Left hindlimb (tissue), 1 donor: ENCODE data around the gene SEC23IP.
"Not testable (repeated sequence)": the region's sequence is repeated elsewhere in the genome, so short reads cannot be mapped to it uniquely, and the experiment has no call there.

ENCODE experiments used
- DNase-seq: peaks from one replicate; pipeline ENCODE4 v3.0.0-alpha.2; 2018

Gene SEC23IP

DNA sequence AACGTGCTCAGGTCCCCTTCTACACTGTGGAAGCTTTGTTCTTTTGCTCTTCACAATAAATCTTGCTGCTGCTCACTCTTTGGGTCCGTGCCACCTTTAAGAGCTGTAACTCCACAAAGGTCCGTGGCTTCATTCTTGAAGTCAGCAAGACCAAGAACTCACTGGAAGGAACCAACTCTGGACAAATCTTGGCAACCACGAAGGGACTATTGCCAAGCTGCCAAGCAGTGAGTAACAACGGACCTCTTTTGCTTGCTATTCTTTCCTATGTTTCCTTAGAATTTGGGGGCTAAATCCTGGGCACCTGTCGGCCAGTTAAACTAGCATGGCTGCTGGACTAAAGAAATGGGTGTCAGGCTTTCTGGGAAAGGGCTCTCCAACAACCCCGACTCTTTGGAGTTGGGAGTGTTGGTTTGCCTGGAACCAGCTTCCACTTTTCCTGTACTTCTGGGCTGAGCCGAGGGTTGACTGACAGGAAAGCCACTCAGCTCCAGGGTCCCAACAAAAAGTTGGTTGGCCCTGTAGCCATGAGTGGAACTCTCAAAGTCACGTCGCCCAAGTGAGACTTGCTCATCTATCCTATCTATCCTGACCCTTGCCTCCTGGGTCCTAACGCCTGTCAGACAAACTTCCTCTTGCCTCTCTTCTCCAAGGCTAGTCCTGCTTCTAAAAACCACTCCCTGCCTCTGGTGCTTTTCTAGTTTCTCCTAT lies 8.5 kb upstream of the SEC23IP start:
- DNase-seq, result not testable (repeated sequence)

DNA sequence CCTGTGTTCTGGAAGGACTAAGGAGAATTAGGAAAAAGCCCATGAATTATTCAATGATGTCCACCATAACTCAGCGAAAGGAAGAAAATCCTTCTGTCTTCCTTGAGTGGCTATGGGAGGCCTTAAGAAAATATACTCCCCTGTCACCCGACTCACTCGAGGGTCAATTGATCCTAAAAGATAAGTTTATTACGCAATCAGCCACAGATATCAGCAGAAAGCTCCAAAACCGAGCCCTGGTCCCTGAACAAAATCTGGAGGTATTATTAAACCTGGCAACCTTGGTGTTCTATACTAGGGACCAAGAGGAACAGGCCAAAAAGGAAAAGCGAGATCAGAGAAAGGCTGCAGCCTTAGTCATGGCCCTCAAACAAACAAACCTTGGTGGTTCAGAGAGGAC lies 6.5 kb upstream of the SEC23IP start:
- DNase-seq, result not testable (repeated sequence)

GRCh38 chr10:119888715-119889114 lies 3.8 kb upstream of the SEC23IP start:
- not testable (repeated sequence) for DNase-seq

- not testable (repeated sequence) for DNase-seq
Observed at GRCh38 chr10:119889201-119889600, 3.3 kb upstream of the SEC23IP start.

DNA sequence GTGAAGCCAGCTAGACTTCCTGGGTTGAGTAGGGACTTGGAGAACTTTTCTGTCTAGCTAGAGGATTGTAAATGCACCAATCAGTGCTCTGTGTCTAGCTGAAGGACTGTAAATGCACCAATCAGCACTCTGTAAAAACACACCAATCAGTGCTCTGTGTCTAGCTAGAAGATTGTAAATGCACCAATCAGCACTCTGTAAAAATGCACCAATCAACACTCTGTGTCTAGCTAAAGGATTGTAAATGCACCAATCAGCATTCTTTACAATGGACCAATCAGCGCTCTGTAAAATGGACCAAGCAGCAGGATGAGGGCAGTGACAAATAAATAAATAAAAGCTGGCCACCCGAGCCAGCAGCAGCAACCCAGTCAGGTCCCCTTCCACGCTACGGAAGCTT lies 2.2 kb upstream of the SEC23IP start:
- DNase-seq, result not testable (repeated sequence)

- not testable (repeated sequence) for DNase-seq
Observed at GRCh38 chr10:119891849-119892187, 712 bp upstream of the SEC23IP start.

DNA sequence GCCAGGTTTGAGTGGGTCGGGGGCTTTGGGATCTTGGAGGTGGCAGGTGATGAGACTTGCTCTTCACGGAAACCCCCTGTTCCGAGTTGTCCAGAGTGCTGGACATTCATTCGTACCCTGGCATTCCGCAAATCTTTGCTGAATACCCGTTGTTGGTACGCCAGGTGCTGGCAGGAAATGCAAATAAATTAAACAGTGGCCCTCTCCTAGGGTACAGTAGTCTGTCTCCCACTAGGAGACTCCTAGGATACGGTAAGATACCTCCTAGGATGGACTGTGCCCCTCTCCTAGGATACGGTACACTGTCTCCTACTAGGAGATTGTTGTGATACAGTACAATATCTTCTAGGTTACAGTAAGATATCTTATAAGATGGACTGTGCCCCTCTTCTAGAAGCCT lies 544 bp downstream of the SEC23IP start:
- no peak for DNase-seq

GRCh38 chr10:119893845-119894427 lies 1.4 kb downstream of the SEC23IP start:
- no peak for DNase-seq

DNA sequence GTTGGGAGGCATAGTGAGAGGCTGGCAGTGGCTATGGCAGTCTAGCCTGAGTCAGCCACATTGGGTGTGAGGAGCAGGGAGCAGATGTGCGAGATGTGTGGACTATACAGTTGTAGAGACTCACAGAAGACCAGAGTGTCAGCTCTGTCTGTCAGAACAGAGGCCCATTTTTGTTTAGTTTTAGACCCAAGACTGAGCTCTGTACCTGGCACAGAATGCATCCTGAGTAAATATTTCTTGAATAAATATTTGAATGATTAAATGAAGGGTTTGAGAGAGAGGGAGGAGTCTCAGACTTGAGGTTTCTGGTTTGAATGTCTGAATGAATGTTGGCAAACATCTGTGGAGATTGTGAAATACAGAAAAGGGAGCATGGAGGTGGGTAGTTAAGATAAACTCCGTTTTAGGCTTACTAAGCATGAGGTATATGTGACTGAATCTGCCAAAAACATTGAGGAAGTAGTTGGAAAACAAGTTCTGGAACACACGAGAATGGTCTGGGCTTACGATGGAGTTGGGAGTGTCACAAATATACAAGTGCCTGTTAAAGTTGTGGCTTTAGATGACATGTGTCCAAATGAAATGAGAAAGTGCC lies 3.6 kb downstream of the SEC23IP start:
- DNase-seq, result no peak

DNA sequence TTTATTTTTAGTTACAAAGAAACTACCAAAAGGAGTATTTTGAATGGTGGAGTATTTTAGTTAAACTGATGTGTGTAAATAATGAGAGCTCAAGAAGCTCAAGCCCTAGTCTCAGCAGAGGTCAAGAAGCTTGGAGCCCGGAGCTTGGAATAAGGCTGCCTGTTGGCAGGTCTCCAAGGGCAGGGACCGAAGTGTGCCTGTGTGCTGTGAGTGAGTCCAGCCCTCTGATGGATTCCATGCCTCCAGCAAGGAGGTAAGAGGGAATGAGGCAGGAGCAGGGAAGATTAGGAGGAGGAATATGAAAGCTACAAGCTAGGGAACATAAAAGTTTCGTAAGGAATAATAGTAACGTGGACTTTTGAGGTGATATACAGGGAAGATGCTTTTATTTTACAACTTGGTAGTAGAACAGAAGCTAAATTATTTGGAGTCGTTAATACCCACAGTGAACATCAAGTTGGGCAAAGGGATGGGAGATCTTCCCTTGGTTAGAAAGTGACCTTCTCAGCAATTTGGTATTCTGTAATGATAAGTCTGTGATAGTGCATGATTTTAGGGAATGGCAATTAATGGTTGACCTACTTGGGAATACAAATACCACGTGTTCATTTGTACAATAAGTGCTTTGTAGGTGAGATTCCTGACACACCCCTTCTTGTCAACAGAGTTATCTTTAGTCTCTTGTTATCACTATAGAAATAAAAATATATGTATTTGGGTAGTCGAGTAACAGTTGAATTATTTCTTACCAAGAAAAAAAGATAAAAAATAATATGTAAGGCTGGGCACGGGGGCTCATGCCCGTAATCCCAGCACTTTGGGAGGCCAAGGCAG lies 4.6 kb downstream of the SEC23IP start:
- DNase-seq, result peak; percentile 31

DNA sequence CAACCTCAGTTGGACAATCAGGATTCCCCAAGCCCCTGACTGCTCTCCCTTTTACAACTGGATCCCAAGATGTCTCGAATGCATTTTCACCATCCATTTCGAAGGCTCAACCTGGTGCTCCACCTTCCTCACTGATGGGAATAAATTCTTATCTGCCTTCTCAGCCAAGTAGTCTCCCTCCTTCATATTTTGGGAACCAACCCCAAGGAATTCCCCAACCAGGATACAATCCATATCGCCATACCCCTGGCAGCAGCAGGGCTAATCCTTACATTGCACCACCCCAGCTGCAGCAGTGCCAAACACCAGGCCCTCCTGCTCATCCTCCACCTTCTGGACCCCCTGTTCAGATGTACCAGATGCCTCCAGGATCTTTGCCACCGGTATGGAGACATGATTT lies 6.0 kb downstream of the SEC23IP start:
- DNase-seq, result no peak

GRCh38 chr10:119903946-119904666 lies 11.6 kb downstream of the SEC23IP start:
- DNase-seq, result no peak

- not testable (repeated sequence) for DNase-seq
Observed at GRCh38 chr10:119907695-119908094, 15.2 kb downstream of the SEC23IP start.

- no peak for DNase-seq
Observed at GRCh38 chr10:119908166-119908565, 15.6 kb downstream of the SEC23IP start.

DNA sequence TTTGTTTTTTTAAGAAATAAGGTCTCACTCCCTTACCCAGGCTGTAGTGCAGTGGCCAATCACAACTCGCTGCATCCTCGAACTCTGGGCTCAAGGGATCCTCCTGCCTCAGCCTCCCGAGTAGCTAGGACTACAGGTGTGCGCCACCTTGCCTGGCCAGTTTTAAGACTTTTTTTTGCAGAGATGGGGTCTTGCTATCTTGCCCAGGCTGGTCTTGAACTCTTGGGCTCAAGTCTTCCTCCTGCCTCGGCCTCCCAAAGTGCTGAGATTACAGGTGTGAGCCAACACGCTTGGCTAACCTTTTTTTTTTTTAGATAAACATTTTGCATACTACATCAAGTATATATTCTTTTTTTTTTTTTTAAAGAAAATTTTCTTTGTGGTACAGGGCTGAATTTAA lies 18.2 kb downstream of the SEC23IP start:
- no peak for DNase-seq

- DNase-seq, result no peak
Observed at GRCh38 chr10:119917777-119918176, 25.2 kb downstream of the SEC23IP start.

- DNase-seq, result no peak
Observed at GRCh38 chr10:119919271-119919670, 26.7 kb downstream of the SEC23IP start.

- no peak for DNase-seq
Observed at GRCh38 chr10:119919826-119920225, 27.3 kb downstream of the SEC23IP start.

GRCh38 chr10:119928411-119928810 lies 35.9 kb downstream of the SEC23IP start:
- DNase-seq, result no peak

- no peak for DNase-seq
Observed at GRCh38 chr10:119931871-119932270, 39.3 kb downstream of the SEC23IP start.

DNA sequence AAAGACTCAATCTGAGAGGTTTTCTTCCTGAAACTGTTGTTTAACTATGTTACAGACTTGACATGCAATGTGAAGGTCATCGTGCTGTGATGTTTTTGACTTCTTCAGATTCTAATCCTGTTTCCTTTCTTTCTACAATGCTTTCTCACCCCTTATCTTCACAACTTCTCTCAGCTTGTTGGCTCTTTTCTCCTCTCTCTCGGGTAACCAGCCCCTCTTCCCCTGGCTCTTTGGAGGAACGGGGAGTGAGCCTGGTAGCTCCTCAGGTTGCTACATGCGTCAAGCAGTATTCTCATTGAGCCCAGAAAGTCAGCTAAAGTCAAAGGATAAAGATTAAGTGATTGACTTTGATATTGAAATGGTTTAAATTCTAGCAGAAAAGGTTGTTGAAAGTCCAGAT lies 40.1 kb downstream of the SEC23IP start:
- no peak for DNase-seq

DNA sequence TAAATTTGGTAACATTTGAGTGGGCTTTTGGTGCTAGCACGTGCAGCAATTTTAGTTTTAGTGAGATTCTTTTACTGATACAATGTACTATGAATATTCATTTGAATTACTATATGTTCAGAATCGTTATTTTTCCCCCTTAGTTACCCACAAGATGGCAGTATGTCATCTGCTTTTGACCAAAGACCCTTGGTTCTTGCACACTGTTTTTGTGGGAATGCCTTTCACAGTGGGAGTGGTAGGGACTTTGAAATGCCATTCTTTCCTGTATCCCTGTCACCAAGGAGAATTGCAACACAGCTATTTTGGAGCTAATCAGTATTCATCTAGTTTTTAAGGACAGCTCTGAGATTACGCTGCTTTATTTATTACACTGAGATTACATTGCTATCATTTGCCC lies 40.6 kb downstream of the SEC23IP start:
- DNase-seq, result no peak

DNA sequence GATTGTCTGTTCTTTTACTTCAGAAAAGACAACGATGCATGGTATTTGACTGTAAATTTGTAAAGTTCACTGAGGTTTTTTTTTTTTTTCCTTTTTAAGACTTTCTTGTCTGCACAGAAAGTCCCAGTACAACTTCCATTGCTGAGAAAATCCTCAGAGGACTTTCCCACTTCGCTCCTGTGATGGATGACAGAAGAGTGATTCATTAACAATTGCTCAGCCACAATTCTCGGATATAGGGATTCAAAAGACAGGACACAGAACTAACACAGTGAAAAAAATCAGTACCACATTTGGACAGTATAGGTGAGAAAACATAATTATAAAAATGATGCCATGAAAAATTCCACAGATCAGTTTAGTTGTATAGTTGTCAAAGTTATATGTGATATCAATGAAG lies 48.0 kb downstream of the SEC23IP start:
- no peak for DNase-seq
